ENCODE measurements around the gene PDXK. TPM values are rescaled to one million over a fixed set of nuclear protein-coding genes. Genes with fewer than 3 reads are reported as not detected.

The PDXK gene
- polyA plus RNA-seq, 3 donors, result 65.7 to 77.4 (median 72.1) TPM

DNA sequence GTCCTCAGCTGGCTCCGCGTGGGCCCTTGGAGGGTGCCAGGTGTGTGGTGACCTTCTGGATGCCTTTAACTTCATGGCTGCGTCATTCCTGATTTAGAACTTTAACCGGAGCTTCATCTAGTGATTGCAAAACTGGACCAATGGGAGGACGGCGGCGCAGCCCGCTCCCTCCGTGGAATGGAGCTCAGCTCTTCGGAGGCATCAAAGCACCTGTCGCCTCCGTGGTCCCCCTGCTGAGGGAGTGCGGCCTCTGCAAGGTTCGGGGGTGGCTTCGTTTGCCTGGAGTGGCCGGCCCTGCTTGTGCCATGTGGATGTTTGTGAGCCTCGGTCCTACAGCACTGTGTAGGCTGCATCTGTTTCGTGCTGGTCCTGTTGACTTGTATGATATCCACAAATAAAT is 43.0 kb downstream of the PDXK start:
- DNase-seq (ENCODE audit: low read depth in 3 of 3, low spot score in 2 of 3), result no peak

DNA sequence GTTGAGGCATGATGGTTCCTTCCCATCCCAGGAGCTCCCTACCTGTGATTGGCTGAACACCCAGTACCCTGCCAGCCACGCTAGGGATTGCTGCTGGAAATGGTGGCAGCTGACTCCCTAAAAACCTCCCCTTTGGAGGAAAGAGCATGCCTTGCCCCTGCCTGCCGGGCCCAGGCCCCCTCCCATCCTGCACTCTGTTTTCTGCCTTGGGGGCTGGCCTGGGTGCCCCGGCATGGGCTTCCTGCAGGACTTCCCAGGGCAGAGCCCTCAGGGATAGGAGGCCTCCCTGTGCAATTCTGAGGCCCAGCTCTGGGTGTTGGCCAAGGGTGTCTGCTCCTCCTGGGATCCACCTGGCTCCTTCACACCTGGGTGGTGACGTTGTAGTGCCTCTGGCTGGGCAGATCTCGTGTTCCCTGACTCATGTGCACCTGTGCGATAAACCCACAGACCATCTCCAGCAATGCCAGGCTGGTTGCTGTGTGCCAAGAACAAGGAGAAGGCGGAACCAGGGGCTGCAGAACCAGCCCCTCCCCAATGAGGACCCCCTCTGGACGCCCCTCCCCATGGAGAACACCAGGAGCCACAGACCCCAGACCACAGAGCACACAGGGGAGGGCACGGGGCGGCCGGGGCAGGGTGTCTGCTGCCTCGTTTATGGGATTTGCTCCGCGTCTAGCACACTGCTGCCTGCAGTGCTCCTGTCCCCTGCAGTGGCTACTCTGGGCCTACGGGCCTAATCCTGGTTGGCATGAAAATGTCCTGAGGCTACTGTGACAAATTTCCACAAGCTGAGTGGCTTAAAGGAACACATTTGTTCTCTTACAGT is 43.6 kb downstream of the PDXK start:
- DNase-seq (ENCODE audit: low read depth in 3 of 3, low spot score in 2 of 3), result no peak

DNA sequence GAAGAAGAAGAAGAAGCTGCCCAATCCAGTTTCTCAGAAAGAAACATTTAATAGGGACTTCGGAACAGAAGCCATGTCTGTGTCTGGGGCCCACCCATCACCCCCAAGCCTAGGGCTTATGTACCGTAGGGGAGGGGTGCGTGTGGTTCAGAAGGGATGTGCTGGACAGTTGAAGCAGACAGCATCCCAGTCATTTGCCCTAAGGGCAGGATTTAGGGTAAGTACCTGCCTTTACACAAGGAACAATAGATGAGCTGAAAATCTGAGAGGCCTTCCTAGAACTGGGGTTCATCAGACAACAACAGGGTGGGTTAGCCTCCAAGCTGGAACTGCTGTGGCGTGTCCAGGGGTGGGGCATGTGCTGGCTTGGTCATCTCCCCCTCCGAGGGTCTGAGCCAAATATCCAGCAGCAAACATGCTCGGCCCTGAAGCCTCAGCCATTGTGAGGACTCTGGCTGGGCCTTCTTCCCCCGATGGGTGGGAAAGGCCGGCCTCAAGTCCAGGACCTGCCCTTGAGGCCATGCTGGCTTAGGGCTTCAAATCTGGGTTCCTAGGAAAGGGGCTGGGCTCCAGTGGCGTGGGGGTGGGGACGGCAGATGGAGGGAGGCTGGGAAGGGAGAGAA is 45.1 kb downstream of the PDXK start:
- DNase-seq (ENCODE audit: low read depth in 3 of 3, low spot score in 2 of 3), result no peak

DNA sequence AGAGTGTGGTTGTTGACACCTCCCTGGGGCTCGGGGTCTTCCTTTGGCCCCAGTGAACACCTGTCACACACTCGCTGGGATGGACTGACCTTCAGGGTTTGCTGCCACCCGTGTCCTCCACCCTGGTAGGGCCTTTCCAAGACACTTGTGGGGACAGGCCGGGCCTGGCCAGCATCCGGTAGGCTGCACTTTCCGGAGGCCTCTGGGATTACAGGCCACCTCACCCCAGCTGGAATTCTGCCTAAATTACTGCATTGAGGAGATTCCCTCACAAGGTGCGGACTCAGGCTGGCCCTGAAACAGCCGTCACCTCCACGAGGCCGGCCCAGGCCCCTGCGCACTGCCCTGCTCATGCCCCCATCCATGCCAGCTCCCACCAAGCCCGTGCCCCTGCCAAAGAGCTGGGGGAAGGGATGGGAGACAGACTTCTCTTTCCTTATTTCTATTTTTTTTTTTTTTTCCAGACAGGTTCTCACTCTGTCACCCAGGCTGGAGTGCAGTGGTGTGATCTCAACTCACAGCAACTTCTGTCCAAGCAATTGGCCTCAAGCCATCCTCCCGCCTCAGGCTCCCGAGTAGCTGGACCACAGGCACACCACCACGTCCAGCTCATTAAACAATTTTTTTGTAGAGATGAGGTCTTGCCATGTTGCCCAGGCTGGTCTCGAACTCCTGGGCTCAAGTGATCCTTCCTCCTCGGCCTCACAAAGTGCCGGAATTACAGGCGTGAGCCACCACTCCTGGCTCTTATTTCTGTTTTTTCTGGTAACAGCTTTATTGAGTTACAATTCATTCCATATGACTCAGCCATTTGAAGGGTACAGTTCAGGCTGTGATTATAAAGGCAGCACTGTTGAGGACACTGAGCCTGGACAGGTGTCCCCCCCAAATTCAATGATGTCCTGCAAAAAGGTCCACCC is 45.9 kb downstream of the PDXK start:
- no peak for DNase-seq (ENCODE audit: low read depth in 3 of 3, low spot score in 2 of 3)

DNA sequence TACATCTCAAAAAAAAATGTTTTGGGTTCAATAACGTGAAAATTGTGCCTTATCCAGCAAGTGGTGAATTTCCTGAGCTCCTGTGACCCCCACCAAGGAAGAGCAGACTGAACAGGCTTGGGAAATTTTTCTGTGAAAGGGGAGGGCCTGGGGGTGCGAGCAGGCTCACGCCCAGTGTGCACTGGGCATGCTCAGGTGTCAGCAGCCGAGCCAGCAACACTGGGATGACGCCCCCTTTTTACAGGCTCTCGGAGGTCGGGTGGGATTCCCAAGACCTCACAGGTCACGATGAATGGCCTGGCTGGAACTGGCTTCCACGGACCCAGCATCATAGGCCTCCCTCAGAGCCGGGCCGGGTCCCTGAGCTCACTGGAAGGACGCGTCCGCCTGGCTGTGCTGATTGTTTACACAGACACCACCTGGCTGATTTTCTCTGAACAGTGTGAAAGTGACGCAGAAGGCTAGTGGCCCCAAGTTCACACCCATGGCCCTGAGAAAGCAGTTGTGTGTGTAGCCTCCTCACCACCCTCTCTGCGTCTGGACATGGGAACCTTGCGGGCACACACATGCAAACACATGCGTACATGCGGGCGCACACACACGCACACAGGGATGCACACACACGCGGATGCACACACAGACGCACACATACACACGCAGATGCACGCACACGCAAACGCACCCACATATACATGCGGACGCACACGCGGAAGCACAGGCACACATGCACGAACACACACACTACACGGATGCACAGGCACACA is 48.0 kb downstream of the PDXK start:
- no peak for DNase-seq (ENCODE audit: low read depth in 3 of 3, low spot score in 2 of 3)

DNA sequence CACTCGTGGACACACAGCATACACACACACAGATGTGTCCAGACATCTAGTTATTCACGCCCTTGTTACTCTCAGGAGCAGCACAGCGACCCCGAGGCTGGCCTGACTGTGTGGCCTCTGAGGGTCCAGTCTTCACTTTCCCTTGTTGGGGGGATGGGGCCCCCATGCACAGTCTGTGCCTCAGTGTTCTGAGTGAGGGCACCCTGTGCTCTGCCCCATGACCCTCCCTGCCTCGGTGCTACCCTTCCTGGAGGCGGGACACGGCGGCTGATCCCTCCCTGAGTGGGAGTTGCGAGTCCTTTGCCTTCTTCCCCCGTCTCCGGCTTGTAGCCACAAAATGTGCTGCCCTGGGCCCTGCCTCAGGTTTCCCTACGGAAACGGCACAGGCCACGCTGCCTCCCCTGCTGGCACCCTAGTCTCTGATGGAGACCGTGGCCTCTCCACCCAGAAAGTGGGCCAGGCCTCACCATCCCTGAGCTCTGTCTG is 48.6 kb downstream of the PDXK start:
- no peak for DNase-seq (ENCODE audit: low read depth in 3 of 3, low spot score in 2 of 3)

DNA sequence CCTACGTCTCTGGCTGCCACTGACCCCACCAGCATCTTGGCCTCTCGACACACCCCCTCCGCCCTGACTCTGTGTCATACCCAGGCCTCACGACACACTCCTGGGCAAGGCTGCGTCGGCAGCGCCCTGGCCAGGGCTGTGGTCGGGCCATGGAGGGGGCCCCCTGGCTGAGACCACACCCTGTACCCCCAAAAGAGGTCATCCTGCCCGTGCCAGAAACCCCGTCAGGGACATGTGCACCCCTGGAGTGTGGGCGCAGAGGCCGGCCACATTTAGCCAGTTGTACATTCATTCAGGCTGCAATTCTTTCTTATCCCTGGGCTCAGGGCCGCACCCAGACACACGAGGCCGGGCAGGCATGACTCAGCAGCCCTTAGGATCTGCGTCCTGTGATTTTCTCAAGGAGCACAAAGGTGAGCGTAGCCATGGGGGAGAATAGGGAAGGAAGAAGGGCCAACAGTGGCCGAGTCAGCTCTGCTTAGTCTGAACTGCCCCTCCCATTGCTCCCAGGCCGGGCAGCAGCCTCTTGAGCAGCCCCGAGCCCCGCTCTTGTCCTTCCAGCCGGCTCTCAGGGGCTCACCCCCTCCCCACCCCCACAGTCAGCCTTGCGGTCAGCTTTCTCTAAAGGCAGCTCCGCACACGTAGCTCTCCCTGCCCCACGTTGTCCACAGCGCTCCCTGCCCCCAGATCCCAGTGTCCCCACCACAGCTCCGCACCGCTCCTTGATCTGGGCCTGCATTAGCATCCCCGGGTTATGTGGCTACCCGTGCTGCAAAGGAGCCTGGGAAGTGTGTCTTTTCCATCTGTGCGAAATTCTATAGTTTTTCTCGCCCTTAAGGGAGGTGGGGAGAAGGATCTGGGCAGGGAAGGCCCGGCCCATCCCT is 49.3 kb downstream of the PDXK start:
- DNase-seq (ENCODE audit: low read depth in 3 of 3, low spot score in 2 of 3), result no peak

DNA sequence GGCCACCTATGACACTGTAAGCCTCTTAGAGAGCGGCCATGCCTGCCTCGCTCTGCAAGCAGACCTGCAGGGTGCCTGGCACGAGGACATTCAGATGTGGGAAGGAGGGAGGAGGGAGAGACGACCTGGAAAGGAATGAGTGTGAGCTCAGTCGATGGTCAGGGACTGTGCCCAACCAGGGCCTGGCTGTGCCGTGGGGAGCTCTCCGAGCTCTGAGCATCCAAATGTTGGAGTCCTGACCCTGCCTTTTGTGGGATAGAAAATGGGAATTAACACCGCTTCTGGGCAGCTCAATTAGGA is 49.9 kb downstream of the PDXK start:
- no peak for DNase-seq (ENCODE audit: low read depth in 3 of 3, low spot score in 2 of 3)

DNA sequence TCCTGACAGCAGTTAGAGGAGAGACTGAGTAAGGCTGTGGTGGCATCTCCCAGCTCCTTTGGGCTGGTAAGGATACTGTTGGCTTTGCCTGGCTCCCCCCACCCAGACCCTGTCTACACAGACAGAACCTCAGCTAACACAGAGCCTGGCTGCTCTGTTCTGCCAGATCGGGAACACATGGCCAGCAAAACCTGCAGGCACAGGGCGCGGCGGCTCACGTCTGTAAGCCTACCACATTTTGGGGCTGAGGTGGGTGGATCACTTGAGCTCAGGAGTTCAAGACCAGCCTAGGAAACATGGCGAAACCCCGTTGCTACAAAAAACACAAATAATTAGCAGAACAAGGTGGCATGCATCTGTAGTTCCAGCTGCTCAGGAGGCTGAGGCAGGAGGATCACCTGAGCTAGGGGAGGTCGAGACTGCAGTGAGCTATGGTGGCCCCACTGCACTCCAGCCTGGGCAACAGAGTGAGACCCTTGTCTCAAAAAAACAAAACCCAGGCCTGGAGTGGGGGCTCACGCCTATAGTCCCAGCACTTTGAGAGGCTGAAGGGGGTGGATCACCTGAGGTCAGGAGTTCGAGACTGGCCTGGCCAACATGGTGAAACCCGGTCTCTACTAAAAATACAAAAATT is 50.5 kb downstream of the PDXK start:
- DNase-seq (ENCODE audit: low read depth in 3 of 3, low spot score in 2 of 3), result no peak

DNA sequence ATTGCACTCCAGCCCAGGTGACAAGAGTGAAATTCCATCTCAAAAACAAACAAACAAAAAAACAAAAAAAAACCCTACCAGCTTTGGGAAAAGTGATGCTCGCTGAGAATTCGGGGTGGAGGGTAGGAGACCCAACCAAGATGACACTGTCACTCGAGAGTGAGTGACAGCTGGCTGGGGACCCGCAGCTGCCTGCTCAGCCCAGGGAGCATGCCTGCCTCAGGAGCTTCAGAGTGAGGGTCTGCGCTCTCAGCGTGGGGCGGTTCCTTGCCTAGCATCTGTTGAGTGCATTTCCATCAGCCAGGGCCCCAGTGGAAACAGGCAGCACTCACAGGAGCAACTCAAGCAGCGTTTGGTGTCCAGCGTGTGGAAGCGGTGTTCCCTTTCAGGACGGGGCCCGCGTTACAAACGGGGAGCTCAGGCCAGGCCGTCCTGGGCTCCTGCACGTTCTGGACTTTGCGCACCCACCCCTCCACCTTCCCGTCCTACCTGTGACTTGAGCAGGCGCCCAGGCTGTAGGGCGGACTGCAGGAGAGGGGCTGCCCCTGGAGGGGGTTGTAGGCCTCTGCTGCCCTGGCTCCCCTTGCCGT is 51.2 kb downstream of the PDXK start:
- no peak for DNase-seq (ENCODE audit: low read depth in 3 of 3, low spot score in 2 of 3)

DNA sequence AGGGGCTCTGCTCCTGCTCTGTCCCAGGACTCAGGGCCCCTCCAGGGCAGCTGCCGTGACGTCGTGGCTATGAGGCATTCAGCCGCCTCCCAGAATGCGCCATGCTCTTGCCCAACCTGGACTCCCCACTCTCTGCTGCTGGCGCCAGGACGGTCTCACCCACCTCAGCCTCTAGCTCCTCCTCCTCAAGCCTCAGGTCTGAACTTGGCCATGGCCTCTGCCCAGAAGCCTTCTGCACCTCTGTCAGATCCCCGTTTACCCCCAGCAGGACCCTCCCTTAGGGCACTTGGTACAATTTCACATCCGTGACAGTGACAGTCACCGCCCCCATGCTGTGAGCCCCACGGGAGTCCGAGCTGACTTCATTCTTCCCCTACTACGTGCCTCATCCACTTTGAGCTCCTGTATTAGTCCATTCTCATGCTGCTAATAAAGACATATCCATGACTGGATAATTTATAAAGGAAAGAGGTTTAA is 52.3 kb downstream of the PDXK start:
- no peak for DNase-seq (ENCODE audit: low read depth in 3 of 3, low spot score in 2 of 3)

DNA sequence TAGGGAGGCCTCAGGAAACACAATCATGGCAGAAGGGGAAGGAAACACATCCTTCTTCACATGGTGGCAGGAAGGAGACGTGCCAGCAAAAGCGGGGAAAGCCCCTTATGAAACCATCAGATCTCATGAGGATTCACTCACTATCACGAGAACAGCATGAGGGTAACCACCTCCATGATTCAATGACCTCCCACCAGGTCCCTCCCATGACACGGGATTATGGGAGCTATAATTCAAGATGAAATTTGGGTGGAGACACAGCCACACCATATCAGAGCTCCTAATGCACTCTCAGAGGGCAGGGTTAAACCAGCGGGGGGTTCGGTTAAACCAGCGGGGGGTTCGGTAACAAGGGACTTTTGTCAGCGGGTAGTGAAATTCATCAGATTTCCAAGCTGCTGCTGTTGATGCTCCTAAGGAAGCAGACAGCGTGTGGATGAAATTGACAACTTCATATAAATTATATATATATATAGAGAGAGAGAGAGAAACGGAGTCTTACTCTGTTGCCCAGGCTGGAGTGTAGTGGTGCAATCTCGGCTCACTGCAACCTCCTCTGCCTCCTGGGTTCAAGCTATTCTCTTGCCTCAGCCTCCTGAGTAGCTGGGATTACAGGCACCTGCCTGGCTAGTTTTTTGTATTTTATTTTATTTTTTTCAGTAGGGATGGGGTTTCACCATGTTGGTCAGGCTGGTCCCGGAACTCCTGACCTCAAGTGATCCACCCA is 52.9 kb downstream of the PDXK start:
- DNase-seq (ENCODE audit: low read depth in 3 of 3, low spot score in 2 of 3), result no peak

DNA sequence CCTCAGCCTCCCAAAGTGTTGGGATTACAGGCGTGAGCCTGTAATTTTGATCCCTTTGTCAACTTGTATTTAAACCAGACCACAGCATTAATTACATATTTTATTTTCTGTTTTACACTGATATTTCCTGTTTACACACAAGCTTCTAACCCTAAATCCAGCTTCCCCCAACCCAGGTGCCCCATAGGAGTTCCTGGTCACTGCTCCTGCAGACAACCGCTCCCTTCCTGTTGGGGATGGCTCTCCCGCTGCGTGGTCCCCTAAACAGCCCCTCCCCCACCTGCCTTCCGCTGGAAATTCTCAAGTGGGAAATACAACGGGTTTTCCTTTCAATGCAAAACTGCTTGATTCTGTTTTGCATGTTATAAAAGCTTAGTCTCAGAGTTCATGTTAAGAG is 53.5 kb downstream of the PDXK start:
- DNase-seq (ENCODE audit: low read depth in 3 of 3, low spot score in 2 of 3), result no peak

DNA sequence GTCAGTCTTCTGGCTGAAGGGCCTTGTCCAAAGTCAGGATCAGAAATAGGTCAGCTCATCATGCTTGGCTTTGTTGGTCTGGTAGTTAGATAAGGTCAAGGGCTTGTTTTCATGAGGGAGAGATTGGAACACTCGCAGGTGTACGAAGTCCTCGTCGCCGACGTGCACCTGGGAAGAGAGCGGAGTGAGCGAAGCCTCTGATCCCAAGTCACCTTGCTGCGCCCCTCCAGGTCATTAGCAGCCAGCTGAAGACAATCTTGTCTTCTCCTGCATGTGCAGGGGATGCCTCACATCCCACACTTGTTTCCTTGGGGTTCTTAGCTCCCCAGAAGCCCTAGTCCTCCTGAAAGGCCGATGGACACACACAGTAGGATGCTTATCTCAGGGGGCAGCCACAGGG is 55.2 kb downstream of the PDXK start:
- DNase-seq (ENCODE audit: low read depth in 3 of 3, low spot score in 2 of 3), result no peak

DNA sequence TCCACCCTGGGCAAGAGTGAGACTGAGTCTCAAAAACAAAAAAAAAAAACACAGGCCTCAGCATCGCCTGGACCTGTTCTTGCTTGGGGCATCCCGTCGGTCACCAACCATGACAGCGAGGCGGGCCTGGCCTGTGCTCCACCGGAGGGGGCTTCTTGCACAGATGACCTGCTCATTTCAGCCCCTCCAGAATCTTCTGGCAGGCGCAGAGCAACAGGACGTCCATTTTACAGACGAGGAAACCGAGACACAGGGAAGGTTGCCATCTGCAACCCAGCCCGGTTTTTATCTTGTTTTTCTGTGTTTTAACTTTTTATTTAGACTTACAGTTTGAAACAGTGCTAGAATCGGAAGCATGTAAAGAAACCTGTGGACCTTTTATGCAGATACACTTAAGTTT is 56.3 kb downstream of the PDXK start:
- no peak for DNase-seq (ENCODE audit: low read depth in 3 of 3, low spot score in 2 of 3)

DNA sequence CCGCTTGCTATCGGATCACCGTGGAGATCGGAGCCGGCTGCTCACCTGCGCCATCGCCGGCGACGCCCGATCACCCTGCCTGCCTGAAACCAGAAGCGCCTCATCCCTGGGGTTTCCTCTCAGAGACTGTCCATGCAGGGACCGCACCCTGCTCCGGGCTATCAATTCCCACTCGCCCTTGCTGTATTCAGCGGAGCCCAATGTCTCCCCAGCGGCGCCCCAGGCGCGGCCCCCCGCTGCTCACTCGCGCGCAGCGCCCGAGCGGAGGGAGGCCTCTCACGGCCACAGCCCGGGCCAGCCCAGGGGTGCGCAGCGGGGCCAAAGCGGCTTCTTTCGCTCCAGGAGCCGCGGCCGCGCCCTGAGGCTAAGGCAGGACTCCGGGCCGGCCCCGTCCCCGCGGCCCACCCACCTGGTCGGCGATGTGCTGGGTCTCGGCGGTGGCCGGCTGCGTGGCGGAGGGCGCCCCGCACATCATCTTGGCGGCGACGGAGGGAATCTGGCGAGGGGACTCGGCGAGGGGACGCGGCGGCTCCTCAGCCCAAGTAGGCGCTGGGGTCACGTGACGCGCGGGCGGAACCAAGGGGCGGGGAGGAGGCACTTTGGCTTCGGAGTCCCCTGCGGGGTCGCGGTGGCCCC is 57.0 kb downstream of the PDXK start, which contains the start of gene CSTB:
CSTB (minus strand) TSS at position 514 of the 636 bp plus-strand sequence; CDS start at position 475, 39 bp downstream.
- DNase-seq (ENCODE audit: low read depth in 3 of 3, low spot score in 2 of 3), result peak; percentile 25 to 65 (median 47)

DNA sequence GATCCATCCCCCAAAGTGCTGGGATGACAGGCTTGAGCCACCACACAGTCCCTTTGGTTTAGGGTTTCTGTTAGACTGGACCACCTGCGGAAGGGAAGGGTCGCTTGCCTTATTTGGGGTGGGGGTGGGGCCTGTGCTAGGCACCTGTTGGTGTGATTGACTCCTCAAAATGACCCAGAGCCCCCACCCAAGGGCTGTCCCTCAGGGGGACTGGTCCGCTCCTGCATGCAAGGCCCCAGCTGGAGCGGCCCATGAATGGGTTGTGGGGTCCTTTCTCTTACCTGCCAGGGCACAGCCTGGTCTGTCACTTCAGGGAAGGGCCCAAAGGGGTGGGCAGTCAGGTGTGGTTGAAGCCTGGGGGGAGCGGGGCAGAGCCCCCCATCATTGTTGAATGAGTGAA is 59.0 kb downstream of the PDXK start:
- no peak for DNase-seq (ENCODE audit: low read depth in 3 of 3, low spot score in 2 of 3)
